GM19438 (cell line): Measurements from ENCODE around the gene ARX.

Source experiments
- ATAC-seq: cut with Tn5 transposase; IDR thresholded peaks from one replicate; pipeline ENCODE4 v1.9.1; 2021; ENCODE audit warnings: low read depth; ENCODE audit not compliant: unreplicated experiment

Gene ARX

DNA sequence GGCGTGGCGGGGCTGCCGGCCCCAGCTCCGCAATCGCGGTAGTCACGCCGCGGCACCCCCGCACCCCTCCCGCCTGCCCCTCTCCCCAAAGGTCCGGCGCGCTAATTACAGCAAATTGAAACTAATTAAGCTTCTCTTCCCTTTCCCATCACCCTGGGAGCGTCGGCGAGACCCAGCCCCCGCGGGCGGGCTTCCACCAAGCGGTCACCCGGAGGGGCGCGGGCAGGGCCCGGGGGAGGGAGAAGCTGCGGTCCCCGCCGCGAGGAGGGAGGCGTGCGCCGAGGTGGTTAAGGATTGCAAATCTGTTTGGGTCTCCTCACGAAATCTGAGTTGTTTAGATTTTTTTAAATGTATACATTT is 13.1 kb downstream of the ARX start:
- ATAC-seq: no peak

DNA sequence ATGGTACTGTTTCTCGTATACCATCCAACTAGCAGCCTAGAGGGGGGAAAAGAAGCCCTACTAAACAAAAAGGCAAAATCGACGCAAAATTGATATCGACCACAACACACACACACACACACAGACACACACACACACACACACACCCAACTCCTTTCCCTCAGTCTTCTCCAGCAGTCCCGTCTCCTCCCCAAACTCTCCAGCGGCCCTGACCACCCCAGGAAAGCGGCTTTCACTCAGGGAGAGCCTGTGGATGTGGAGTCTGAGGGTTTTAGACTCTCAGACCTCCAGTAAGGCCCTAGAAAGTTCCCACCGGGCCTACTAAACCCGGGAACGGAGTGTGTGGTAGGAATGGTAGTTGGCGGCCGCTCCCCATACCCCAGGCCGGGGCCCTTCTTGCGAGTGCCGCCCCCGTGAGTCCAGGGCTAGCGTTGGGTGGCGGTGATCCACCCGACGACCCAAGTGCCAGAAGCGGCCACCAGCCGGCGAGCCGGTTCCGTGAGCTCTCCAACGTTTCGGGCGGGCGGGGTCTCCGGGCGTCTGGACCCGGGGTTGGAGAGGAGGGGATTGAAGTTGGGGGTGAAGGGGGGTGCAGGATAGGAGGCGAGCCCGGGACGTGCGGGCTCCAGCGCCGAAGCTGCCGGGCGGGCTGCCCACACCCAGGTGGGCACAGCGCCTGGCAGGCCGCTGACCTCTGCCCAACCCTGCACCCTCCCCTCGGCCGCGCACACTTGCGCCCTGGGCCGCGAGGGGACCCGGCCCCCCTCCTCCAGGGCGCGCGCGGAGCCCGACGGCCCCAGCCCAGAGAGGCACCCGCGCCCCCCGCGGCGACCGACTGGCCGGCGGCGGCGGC is 13.7 kb downstream of the ARX start:
- ATAC-seq: no peak

DNA sequence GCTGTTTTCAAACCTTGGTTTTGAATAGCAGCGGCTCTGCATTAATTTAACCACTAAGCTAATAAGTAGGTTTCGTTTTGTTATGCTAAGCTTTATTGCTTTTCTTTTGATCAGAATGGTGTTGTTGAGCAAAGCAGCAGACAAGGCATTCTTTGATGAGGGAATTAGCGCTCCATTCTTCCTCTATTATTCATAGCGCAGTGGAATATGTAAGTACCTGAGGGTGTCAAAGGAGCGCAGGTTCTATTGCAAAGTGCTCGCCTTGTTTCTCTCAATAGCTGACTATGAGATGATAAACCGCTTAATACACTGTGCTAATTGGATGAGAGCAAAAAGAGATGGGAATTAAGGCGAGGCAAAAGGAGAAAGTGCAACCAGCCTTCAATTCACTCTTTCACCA is 16.3 kb downstream of the ARX start:
- ATAC-seq: no peak

DNA sequence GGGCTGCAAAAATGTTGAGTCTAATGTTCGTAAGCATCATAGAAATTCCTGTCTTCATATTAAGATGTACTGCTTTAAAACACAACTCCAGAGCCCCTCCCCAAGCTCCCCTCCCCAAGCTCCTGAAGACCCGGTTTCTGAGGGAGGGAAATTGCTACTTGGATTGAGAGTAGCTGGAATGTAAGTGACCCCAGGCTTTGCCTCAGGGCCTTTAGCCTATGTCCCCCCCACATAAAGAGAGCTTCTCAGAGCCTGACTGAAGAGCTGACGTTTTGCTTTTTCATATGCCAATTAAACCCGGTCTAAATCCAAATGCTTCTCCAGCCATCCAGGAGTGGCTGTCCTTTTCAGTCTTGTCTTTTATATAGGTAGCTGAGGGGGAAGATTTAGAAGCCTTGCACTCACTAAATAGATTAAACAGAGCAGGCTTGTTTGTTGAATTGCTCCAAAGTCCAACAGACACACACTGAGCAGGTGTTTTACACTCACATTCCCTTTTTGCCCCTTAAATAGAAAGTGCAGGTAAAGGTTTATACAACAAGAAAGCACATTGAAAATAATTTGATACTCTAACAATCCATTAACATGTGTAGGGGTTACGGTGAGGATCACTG is 19.6 kb downstream of the ARX start:
- ATAC-seq: no peak

DNA sequence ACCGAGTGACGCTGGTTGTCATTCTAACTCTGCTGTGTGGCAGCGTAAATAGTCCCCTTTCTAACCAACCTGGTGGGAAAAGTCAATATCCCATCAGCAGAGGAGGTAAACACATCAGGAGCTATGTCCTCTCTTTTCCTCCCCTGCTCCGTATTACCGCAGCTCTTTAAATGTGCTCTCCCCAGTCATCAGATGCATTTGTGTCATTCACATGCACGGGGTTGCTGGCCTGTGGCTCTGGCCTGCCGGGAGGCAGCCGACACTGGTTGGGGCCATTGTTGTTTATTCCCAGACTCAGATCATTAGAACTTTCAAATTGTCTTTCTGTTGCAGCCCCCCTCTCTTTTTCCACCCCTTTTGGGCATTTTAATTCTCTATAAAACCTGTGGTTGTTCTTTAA is 21.9 kb downstream of the ARX start:
- ATAC-seq: no peak

DNA sequence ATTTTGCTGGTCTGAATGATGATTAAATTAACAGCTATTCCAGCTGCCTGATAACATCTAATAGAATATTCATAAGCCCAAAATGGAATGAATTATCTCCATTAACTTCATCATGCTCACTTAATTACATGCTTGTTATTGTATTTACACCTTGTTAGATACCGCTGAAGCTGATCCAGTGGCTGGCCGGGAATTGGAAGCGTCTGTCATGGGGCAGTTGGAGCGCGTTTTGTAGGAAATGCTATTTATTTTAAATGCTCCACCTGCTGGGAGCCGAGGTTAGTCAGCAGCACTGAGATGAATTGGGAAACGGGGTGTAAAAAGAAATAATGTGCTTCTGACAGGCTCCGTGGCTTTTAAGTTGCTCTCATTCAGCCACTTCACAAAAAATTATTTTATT is 25.2 kb downstream of the ARX start:
- no peak for ATAC-seq

DNA sequence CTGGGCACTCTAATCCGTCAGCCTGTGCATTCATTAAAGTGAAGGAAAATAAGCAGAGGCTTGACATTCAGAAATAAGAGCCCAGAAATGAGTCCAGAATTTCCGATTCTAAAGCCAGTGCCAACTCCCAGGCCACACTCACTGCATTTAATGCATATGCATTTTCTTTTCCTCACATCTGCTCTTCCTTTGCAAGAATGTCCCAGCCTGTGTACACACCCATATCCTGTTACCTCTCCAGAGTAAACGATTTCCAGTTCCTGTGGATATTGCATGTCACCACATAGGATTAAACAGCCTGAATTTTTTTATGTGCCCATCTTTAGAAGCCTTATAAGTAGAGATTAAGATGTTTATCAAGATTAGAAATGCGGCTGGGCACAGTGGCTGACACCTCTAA is 27.5 kb downstream of the ARX start:
- no peak for ATAC-seq

DNA sequence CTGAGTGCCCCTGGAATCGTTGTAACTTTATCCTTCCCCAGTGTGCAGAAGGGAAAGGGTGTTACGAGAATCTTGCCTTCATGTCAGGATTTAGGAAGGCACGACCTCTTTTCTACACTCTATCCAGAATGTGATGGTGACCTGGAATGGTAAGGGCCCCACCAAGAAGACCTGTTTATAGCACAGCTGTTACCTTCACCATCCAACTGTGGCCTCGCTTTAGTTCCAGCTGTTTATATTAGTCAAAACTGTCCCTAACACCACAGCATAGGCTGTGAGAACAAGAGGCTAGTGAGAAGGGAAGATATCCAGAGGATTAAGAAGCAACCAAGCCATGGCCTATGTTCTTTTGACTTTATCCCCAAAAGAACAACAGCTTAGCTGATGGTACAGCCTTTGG is 28.0 kb downstream of the ARX start:
- no peak for ATAC-seq

DNA sequence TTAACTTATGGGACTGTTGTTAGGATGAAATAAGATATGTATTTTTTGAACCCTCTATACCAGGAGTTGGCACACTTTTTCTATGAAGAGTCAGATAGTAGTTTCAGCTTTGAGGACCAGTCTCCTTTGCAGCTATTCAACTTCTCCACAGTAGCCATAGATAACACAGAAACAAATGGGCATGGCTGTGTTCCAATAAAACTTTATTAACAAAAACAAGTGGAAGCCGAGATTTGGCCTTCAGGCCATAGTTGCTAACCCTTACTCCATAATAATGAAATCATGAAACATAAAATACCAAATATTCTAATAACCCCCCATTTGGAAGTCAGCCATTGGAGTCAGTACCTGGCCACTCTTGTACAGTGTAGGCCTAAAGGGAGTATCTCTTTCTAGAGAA is 30.6 kb downstream of the ARX start:
- no peak for ATAC-seq

DNA sequence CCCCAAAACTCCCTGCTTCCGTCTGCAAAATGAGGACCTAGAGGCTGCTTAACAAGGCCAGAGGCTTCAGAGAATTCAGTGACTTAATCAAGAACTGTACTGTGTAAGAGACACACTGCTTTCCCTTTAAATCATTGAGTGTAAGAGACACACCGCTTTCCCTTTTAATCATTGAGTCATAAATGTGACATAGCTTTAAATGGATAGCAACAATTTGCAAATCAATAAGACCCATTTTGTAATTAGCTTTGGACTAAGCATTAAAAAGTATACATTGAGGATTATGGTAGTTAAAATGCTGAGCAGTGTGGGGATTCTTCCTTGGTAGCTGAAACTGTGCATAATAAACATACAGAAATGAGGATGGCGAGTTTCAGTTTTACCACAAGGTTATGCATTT is 31.8 kb downstream of the ARX start:
- no peak for ATAC-seq

DNA sequence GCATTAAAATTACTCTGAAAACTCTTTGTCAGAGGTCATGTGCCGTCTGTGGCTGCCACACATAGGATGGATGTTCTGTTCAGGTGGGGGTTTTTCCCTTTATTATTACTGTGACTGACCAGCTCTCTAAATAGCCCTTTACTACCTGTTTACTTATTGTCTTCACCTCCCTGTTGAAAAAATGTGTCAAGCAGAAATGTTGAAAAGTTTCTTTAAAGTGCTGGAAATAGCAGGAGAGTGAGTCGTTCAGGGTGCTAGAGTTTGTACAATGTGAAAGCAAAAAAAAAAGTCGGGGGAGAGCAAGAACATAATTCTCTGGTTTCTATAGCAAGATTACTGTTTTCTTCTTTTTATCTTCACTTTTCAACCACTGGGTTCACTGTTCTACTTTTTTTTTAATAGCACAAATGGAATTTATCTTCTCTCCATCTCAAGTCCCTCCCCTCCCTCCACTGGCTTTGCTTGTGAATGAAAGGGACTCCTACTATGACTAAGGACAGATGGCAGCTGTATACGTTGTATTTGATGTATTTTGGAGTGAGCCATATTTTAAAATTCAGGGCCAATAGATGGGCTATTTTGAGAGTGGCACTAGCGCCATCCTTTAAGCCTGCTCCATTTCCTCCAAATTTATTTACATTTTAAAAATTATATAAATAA is 33.3 kb downstream of the ARX start:
- no peak for ATAC-seq

DNA sequence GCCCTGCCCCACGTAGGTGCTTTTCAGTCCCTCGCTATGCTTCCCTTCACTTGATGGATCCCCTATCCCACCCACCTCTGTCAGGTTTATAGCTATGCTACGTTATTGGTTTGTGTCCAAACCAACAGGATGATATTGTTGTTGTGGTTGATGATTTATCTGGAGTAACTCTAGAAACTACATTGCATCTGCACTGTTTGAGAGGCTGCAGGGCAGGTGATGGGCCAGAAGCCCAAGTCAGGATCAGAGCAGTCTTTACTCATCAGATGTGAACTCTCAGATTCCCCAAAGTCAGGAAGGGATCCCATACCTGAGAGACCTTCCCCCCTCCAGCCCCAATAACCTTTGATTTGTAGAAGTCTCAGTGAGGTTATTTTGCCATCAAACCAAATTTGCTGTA is 34.7 kb downstream of the ARX start:
- ATAC-seq: no peak

DNA sequence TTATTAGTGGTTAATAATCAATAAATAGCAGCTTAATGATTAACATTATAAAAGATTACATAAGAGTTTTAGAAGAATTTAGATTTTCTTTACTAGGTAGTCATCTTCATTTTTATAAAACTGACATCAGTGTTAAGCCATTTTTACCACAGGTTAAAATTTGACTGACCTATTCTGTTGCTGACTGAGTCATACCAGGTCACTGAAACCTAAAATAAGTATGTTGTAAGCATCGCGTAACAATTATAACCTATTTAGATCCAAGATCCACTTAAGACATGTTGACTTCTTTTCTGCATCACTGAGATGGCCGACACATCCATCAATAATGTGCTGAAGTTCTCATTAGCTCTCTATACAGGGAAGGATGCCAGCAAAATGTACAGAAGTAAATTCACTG is 36.7 kb downstream of the ARX start:
- ATAC-seq: no peak

DNA sequence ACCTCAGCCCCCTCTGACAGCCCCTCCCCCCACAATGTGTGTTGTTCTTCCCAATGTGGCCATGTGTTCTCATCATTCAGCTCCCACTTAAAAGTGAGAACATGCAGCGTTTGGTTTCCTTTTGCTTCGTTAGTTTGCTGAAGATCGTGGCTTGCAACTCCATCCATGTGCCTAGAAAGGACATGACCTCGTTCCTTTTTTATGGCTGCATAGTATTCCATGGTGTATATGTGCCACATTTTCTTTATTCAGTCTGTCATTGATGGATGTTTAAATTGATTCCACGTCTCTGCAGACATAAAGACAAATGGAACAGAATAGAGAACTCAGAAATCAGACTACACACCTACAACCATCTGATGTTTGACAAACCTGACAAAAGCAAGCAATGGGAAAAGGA is 46.0 kb downstream of the ARX start:
- ATAC-seq: no peak

DNA sequence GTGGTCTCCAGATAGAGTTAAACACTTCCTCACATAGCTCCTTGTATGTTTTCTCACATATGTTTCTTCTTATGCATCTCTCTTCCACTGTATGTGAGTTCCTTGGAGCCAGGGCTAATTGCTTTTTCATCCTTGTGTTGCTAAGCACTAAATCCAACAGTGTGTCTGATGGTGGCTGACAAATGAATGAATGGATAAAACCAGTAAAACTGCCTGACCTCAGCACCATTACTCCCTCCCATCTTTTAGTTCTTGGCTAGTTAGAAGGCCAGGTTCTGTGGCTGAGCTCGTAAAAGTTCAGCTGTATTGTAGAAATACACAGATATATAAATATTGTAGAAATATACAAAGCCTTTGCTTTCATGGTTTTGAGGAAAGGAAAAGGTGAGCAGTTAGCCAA is 50.4 kb downstream of the ARX start:
- no peak for ATAC-seq

DNA sequence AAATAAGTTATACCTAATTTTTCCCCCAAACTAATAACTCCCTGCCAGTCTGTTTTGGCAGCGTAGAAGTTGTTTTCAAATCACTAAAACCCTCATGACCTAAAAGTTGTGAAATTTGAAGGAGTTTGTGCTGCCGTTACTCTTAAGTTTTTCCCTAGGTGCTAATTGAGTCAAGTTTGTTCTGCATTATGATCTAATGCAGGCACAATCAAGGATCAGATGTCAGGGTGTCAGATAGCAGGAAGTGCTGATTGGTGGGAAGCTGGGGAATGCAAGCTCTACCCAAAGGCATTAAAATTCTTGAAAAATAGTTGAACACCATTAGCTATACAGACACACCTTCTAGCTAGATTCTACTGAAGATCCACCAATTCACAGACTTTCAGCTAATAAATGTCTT is 51.9 kb downstream of the ARX start:
- no peak for ATAC-seq

DNA sequence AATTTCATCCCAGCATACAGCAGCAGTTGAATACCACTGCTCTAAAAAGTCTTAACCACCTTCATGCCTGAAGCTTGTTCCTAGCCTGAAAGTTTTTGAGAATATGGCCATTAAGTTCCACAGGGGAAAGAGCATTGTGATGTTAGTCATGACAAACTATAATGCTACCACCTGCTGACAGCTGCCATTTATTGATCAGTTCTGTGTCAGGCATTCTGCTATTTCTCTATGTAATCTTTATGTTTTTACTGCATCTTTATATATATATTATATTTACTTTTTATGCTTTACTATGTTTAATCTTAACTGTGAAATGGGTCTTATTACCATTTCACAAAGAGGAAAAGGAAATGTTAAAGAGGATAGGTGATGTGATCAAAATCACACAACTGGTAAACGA is 54.0 kb downstream of the ARX start:
- ATAC-seq: no peak

DNA sequence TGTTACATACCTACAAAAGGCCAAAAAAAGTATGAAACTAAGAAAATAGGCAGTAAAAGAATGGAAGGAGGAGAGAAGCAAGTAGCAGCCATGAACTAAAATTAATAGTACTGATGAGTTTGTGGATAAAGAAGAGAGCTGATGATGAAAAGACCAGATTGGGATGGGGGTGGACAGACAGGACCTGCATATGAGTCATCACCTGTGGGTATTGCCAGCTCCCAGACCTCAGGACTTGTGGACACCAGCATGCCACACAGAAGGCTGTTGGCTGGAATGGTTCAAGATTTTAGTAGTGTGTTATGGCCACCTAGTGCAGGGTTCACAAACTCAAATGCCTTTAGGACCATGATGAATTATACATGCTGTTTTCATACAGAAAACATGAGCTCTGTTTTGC is 58.9 kb downstream of the ARX start:
- no peak for ATAC-seq

DNA sequence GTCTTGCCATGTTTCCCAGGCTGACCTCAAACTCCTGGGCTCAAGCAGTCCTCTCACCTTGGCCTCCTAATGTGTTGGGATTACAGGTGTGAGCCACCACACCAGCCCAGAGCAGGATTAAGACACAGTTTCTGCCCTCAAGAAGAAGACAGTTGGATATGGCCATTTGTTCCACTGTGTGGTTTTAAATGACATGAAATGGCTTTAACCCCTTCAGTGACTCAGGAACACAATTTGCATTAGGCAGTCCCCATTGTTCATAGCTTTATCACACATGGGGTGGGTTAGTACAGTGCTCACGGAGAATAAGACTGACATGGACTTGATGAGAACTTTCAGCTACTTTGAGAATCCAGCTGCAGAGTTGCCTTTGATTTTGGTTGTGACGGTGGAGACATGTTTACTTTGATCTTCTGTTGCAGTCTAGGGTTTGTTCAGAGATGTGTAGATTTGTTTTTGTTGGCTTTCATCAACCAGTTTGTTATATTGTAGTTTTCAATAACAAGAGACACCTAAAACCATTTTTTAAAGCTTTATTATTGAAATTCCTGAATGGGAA is 60.3 kb downstream of the ARX start:
- no peak for ATAC-seq

DNA sequence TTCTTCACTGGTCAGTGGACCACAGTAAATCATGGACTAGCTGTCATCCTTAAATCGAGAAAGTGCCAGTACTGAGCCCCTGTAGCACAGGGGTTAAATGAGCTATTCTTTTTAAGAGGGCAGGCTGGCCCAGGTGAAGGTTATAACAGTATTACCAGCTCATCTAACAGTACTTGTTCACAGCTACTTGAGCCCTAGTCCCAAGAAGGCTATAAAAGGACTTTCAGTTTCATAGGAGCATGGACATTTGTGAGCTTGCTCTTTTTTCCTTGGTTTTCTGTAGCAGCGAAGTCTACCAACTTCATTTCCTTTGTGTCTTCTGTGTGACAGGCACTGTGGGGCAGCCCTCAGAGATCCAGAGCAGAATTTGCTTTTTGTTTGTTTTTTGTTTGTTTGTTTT is 61.0 kb downstream of the ARX start:
- no peak for ATAC-seq
